ENCODE results near the gene ADGRB3. TPM values are rescaled to one million over a fixed set of nuclear protein-coding genes. Genes with fewer than 3 reads are reported as not detected.

Gene ADGRB3
- total RNA-seq, 3 donors from 2014 or later: 1.1 to 2.3 (median 1.2) TPM

DNA sequence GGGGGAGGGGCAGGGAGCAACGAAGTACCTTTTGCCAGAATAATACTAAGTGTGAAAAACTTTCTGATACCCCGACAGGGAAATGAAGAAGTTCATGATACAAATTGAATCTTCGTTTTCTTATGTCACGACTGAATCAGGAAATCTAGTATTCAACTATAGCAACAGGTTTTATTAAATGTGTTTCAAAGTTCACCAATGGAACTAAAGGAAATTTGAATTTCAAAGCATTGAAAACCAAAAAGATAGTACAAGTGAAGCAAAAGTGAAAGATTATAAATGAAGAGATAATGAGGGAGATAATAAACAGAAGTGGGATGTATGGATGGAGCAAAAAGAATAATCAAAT, 333.2 kb downstream of the ADGRB3 start:
- TF ChIP-seq POLR2A (IDR thresholded peaks at IDR 0.05) (no peak), POLR2AphosphoS5 (IDR thresholded peaks at IDR 0.05) (no peak)
- TF ChIP-seq, protein P1, sequence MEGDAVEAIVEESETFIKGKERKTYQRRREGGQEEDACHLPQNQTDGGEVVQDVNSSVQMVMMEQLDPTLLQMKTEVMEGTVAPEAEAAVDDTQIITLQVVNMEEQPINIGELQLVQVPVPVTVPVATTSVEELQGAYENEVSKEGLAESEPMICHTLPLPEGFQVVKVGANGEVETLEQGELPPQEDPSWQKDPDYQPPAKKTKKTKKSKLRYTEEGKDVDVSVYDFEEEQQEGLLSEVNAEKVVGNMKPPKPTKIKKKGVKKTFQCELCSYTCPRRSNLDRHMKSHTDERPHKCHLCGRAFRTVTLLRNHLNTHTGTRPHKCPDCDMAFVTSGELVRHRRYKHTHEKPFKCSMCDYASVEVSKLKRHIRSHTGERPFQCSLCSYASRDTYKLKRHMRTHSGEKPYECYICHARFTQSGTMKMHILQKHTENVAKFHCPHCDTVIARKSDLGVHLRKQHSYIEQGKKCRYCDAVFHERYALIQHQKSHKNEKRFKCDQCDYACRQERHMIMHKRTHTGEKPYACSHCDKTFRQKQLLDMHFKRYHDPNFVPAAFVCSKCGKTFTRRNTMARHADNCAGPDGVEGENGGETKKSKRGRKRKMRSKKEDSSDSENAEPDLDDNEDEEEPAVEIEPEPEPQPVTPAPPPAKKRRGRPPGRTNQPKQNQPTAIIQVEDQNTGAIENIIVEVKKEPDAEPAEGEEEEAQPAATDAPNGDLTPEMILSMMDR (IDR thresholded peaks at IDR 0.05): no peak
- no peak overlapping the region for H3K4me3 ChIP-seq
- intact Hi-C loops (cut with DNase I; ENCODE audit: low total_unique reads): no loop called here
- no peaks in the 10 kb centered on the region for H3K27me3 ChIP-seq
- no peak for DNase-seq (ENCODE audit: low spot score in 2 of 2)
- H3K4me1 ChIP-seq: no peaks in the 10 kb centered on the region
- no peaks in the 10 kb centered on the region for H3K9me3 ChIP-seq
- no peak overlapping the region for H3K27ac ChIP-seq
- no peaks in the 10 kb centered on the region for H3K36me3 ChIP-seq

DNA sequence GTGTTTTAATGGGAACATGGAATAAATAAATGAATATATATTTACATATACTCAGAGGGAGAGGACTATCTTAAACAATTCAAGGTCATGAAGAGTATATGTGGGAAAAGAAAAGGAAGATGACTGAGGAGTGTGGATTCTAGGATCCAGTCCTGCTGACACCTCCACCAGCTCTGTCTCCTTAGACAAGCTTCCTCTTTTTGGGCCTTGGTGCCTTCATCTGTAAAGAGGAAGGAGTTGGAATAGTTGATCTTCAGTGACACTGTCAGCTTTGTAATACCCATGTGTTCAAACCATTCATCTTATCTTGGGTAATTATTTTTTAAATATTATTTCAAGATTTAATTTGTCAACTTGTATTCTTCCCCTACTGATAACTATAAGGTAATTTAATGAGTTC, 338.0 kb downstream of the ADGRB3 start:
- DNase-seq (ENCODE audit: low spot score in 2 of 2): no peak
- no peaks in the 10 kb centered on the region for H3K36me3 ChIP-seq
- intact Hi-C loops (cut with DNase I; ENCODE audit: low total_unique reads): no loop called here
- H3K27me3 ChIP-seq: no peaks in the 10 kb centered on the region
- H3K9me3 ChIP-seq: no peaks in the 10 kb centered on the region
- H3K27ac ChIP-seq: no peak overlapping the region
- TF ChIP-seq POLR2AphosphoS5 (IDR thresholded peaks at IDR 0.05): no peak
- TF ChIP-seq POLR2A (IDR thresholded peaks at IDR 0.05): no peak
- TF ChIP-seq, protein P1 (IDR thresholded peaks at IDR 0.05): no peak
- H3K4me3 ChIP-seq: no peak overlapping the region
- no peaks in the 10 kb centered on the region for H3K4me1 ChIP-seq

DNA sequence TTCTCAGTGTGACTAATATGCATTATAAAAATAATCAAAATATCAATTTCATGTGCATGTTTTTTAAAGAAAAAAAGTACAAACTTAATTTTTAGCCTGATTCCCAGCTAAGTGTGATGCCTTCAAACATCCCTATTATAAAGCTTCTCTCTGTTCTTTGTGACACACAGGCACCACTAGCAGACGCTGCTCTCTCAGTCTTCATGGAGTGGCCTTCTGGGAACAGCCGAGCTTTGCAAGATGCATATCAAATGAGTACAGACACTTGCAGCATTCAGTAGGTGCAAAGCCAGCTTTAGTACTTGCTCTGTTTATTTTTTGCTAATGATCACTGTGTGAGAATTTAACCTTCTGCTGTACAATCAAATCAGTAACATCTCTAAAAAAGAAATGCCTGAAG, 340.0 kb downstream of the ADGRB3 start:
- no peak for DNase-seq (ENCODE audit: low spot score in 2 of 2)
- Histone ChIP-seq H3K36me3 (no peaks in the 10 kb centered on the region), H3K27ac (no peak overlapping the region), H3K27me3 (no peaks in the 10 kb centered on the region), H3K4me3 (no peak overlapping the region), H3K4me1 (no peaks in the 10 kb centered on the region), H3K9me3 (no peaks in the 10 kb centered on the region)
- intact Hi-C loops (cut with DNase I; ENCODE audit: low total_unique reads): no loop called here
- TF ChIP-seq POLR2AphosphoS5 (IDR thresholded peaks at IDR 0.05): no peak
- no peak for TF ChIP-seq POLR2A (IDR thresholded peaks at IDR 0.05)
- TF ChIP-seq, protein P1 (IDR thresholded peaks at IDR 0.05): no peak

DNA sequence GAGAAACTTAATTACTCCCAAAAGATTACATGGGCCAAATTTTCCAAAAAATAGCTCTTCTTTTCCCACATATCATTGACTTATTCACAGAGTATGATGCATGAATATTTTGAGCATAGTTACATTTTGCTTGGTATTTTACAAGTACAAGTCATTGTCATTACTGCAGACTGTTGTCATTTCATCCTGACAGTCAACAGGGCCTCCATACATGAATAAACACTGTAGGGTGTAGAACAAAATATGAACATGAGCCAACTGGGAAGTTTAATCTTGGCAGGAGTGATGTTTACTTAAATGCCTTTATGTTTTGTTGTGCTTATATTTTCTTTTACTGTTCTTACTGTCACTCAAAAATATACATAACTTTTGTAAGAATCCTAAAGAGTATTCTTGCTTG, 340.7 kb downstream of the ADGRB3 start:
- no peaks in the 10 kb centered on the region for H3K36me3 ChIP-seq
- intact Hi-C loops (cut with DNase I; ENCODE audit: low total_unique reads): no loop called here
- H3K4me3 ChIP-seq: no peak overlapping the region
- TF ChIP-seq POLR2A (IDR thresholded peaks at IDR 0.05) (no peak), POLR2AphosphoS5 (IDR thresholded peaks at IDR 0.05) (no peak)
- TF ChIP-seq, protein P1 (IDR thresholded peaks at IDR 0.05): no peak
- no peak overlapping the region for H3K27ac ChIP-seq
- no peaks in the 10 kb centered on the region for H3K27me3 ChIP-seq
- DNase-seq (ENCODE audit: low spot score in 2 of 2): no peak
- no peaks in the 10 kb centered on the region for H3K4me1 ChIP-seq
- H3K9me3 ChIP-seq: no peaks in the 10 kb centered on the region

DNA sequence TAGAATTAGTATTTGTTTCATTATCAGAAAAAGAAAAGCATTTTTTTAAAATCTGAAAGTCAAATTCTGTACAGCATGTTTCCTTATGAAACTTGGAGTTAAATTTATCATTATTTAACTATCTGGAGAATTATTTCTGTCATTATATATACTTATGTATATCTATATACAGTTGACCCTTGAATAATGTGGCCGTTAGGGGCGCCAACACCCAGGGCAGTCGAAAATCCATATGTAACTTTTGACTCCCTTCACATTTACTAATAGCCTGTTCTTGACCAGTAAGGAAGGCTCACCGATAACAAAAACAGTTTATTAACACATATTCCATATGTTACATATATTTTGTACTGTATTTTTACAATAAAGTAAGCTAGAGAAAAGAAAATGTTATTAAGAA, 341.2 kb downstream of the ADGRB3 start:
- no peaks in the 10 kb centered on the region for H3K4me1 ChIP-seq
- no peak overlapping the region for H3K4me3 ChIP-seq
- intact Hi-C loops (cut with DNase I; ENCODE audit: low total_unique reads): no loop called here
- no peak overlapping the region for H3K27ac ChIP-seq
- no peak for DNase-seq (ENCODE audit: low spot score in 2 of 2)
- TF ChIP-seq, protein P1 (IDR thresholded peaks at IDR 0.05): no peak
- TF ChIP-seq POLR2AphosphoS5 (IDR thresholded peaks at IDR 0.05) (no peak), POLR2A (IDR thresholded peaks at IDR 0.05) (no peak)
- no peaks in the 10 kb centered on the region for H3K9me3 ChIP-seq
- H3K36me3 ChIP-seq: no peaks in the 10 kb centered on the region
- no peaks in the 10 kb centered on the region for H3K27me3 ChIP-seq

Data from breast epithelium (tissue), 4 donors.